Brain microvascular endothelial cell (primary cell): ENCODE measurements around the gene FOXJ2.
A peak's percentile ranks its signal among the peaks of the same experiment; 100 is the strongest.
"Not testable (repeated sequence)": the region's sequence is repeated elsewhere in the genome, so short reads cannot be mapped to it uniquely, and the experiment has no call there.

ENCODE experiments used
- DNase-seq: peaks from one replicate; pipeline ENCODE4 v3.0.0-alpha.2; 2020
- H3K27ac ChIP-seq: fragments of 250-450 bp; sonication (Bioruptor Pico); 2 replicates; pipeline ENCODE4 v1.5.1; 2020; ENCODE audit warnings: mild to moderate bottlenecking, moderate library complexity
- H3K27me3 ChIP-seq: fragments of 250-450 bp; sonication (Bioruptor Pico); replicated peaks from 2 replicates; pipeline ENCODE4 v1.5.1; 2020; ENCODE audit warnings: mild to moderate bottlenecking
- H3K36me3 ChIP-seq: fragments of 250-450 bp; sonication (Bioruptor Pico); replicated peaks from 2 replicates; pipeline ENCODE4 v1.5.1; 2020; ENCODE audit warnings: mild to moderate bottlenecking
- H3K4me3 ChIP-seq: 2 replicates; pipeline ENCODE4 v1.5.1; 2011; ENCODE audit warnings: low read depth, mild to moderate bottlenecking, control low read depth, low read length, moderate library complexity
- in situ Hi-C: cut with HindIII; loops from 2 replicates; pipeline ENCODE4 v1.10.0; 2017; ENCODE audit warnings: low sequenced_read_pairs, low pct_ligation_motif_present
- TF ChIP-seq, protein P1 (sequence below): IDR thresholded peaks from 2 replicates; pipeline ENCODE4 v1.5.1; 2011; ENCODE audit warnings: low read depth, mild to moderate bottlenecking, moderate library complexity, low read length, control low read depth, inconsistent platforms; ENCODE audit errors: missing control alignments

The FOXJ2 gene

DNA sequence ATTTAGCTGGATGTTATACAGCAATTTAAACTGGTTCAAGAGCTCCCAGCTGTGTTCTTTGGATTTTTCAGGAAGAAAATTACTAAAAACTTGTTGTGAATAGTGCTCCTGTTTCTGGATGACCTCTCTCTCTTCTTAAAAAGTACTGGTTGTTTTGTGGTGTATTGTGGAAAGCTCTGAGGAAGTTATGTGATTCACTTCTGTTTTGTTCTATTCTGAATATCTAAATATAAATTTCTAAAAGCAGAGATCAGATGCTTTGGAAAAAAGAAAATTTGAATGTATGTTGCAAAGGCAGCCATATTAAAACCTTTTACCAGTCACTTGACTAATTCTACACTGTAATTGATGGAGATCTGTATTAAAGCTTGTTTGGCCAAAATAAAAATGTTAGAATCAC, 37.1 kb downstream of the FOXJ2 start:
- Histone ChIP-seq H3K4me3 (no peak overlapping the region), H3K36me3 (no peaks in the 10 kb centered on the region), H3K27me3 (no peaks in the 10 kb centered on the region), H3K27ac (no peak overlapping the region)
- in situ Hi-C loops: no loop called here
- TF ChIP-seq, protein P1, sequence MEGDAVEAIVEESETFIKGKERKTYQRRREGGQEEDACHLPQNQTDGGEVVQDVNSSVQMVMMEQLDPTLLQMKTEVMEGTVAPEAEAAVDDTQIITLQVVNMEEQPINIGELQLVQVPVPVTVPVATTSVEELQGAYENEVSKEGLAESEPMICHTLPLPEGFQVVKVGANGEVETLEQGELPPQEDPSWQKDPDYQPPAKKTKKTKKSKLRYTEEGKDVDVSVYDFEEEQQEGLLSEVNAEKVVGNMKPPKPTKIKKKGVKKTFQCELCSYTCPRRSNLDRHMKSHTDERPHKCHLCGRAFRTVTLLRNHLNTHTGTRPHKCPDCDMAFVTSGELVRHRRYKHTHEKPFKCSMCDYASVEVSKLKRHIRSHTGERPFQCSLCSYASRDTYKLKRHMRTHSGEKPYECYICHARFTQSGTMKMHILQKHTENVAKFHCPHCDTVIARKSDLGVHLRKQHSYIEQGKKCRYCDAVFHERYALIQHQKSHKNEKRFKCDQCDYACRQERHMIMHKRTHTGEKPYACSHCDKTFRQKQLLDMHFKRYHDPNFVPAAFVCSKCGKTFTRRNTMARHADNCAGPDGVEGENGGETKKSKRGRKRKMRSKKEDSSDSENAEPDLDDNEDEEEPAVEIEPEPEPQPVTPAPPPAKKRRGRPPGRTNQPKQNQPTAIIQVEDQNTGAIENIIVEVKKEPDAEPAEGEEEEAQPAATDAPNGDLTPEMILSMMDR: no peak
- DNase-seq: no peak

DNA sequence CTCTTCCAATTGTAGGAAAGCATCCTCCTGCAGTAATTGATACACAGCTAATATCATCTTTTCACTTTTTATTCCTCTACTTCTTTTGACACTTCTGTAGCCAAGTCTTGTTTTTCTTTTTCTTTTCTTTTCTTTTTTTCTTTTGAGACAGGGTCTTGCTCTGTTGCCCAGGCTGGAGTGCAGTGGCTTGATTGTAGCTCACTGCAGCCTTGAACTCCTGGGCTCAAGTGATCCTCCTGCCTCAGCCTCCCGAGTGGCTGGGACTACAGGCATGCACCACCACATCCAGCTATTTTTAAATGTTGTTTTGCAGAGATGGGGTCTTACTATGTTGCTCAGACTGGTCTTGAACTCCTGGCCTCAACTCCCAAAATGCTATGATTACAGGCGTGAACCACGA, 39.3 kb downstream of the FOXJ2 start:
- in situ Hi-C loops, H3K36me3 ChIP-seq, H3K4me3 ChIP-seq, H3K27ac ChIP-seq, DNase-seq, H3K27me3 ChIP-seq: not testable (repeated sequence)

GRCh38 chr12:8075935-8076334, 43.4 kb downstream of the FOXJ2 start:
- in situ Hi-C loops: no loop called here
- Histone ChIP-seq H3K4me3 (no peak overlapping the region), H3K36me3 (no peaks in the 10 kb centered on the region), H3K27me3 (no peaks in the 10 kb centered on the region), H3K27ac (no peak overlapping the region)
- no peak for DNase-seq
- TF ChIP-seq, protein P1: no peak

GRCh38 chr12:8076366-8076765, 43.9 kb downstream of the FOXJ2 start:
- in situ Hi-C loops: no loop called here
- Histone ChIP-seq H3K27me3 (no peaks in the 10 kb centered on the region), H3K36me3 (no peaks in the 10 kb centered on the region), H3K27ac (no peak overlapping the region), H3K4me3 (no peak overlapping the region)
- TF ChIP-seq, protein P1: no peak
- no peak for DNase-seq

GRCh38 chr12:8077207-8077606, 44.7 kb downstream of the FOXJ2 start:
- Histone ChIP-seq H3K27me3 (no peaks in the 10 kb centered on the region), H3K27ac (no peak overlapping the region), H3K4me3 (no peak overlapping the region), H3K36me3 (no peaks in the 10 kb centered on the region)
- TF ChIP-seq, protein P1: no peak
- no peak for DNase-seq
- in situ Hi-C loops: no loop called here

DNA sequence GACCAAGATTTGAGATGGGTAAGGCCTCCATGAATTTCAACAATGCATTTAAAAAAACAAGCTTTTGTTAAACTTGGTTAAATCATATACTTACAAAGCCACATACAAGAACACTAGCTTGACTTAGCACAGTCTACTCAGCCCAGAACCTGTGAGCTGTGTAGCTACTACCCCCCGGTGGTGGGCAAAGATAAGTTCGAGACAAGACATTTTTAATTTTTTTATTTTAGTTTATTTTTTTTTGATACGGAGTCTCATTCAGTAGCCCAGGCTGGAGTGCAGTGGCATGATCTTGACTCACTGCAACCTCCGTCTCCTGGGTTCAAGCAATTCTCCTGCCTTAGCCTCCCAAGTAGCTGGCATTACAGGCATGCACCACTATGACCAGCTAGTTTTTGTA, 45.9 kb downstream of the FOXJ2 start:
- in situ Hi-C loops: no loop called here
- Histone ChIP-seq H3K27me3 (no peaks in the 10 kb centered on the region), H3K36me3 (no peaks in the 10 kb centered on the region), H3K4me3 (no peak overlapping the region), H3K27ac (no peak overlapping the region)
- DNase-seq: peak; percentile 63
- TF ChIP-seq, protein P1: peak; percentile 73
